Transverse colon (tissue), 4 donors: ENCODE results near the gene DIAPH3.

Source experiments
- CTCF ChIP-seq, 5 experiments: fragments of 200-600 bp in 3 of 5; fragments of 450-650 bp in 2 of 5; sonication (generic) in 3 of 5; IDR thresholded peaks; 1 replicate in 2 of 5; 2 replicates in 3 of 5; pipeline ENCODE4 v1.5.1; 2016 to 2017; ENCODE audit warnings: antibody characterized with exemption in 5 of 5, inconsistent platforms in 3 of 5, mild to moderate bottlenecking in 2 of 5, moderate library complexity in 1 of 5
- EP300 ChIP-seq: sonication (generic); formaldehyde crosslinking; IDR thresholded peaks from one replicate; pipeline ENCODE4 v1.6.1; 2017; ENCODE audit warnings: antibody characterized with exemption, low read depth
- POLR2A ChIP-seq: fragments of 450-650 bp; IDR thresholded peaks from one replicate; pipeline ENCODE4 v1.6.1; 2016; ENCODE audit warnings: antibody characterized with exemption, mild to moderate bottlenecking, moderate library complexity
- POLR2AphosphoS5 ChIP-seq, 3 donors: sonication (generic); formaldehyde crosslinking; IDR thresholded peaks; one replicate each; pipeline ENCODE4 v1.6.1; 2016; ENCODE audit warnings: antibody characterized with exemption in 3 of 3

GRCh38 chr13:60210510-60211330 is 47.0 kb upstream of the DIAPH3 start:
- TF ChIP-seq POLR2A (no peak), CTCF (IDR thresholded peaks at IDR 0.05) (no peak), EP300 (no peak), POLR2AphosphoS5 (IDR thresholded peaks at IDR 0.05) (no peak)
